ENCODE measurements around the gene CDC14A.
"Not testable (repeated sequence)": the region's sequence is repeated elsewhere in the genome, so short reads cannot be mapped to it uniquely, and the experiment has no call there.

GRCh38 chr1:100369339-100369738 lies 17.0 kb downstream of the CDC14A start:
- TF ChIP-seq CTCF (IDR thresholded peaks at IDR 0.05); TCF7L2 (IDR thresholded peaks at IDR 0.05; ENCODE audit: low read depth, low read length): not testable (repeated sequence)
